K562 (cell line): ENCODE results near the gene EDRF1. TPM values are rescaled to one million over a fixed set of nuclear protein-coding genes. Genes with fewer than 3 reads are reported as not detected.

Source experiments
- ATAC-seq: fragments of 200-7000 bp; cut with Tn5 transposase; 3 replicates; pipeline ENCODE4 v1.9.1; 2020; ENCODE audit warnings: moderate library complexity
- BruUV-seq: library from RNA; stranded (reverse); fragments of 400-500 nt; replicated peaks from 2 replicates; lab custom pipeline; 2021; lab: Mats Ljungman, UMichigan
- CTCF ChIA-PET: fragments of 300-600 bp; formaldehyde crosslinking; extraction: SDS; loops from one replicate; lab custom pipeline; 2021; ENCODE audit warnings: low intra/inter-chr PET ratio; lab: Yijun Ruan, JAX
- POLR2A ChIA-PET: fragments of 300-600, 350-650 bp; sonication (Branson Sonifier 250); formaldehyde crosslinking; extraction: SDS; loops from one replicate; lab custom pipeline; 2021; ENCODE audit warnings: antibody characterized with exemption, inconsistent platforms; lab: Yijun Ruan, JAX
- DNase-seq, 4 experiments: peaks; one replicate each; pipeline versions ENCODE4 v3.0.0 to v3.0.0-alpha.2; 2011 to 2018; ENCODE audit warnings: low spot score in 3 of 4, mixed read lengths in 3 of 4; ENCODE audit errors: extremely low read depth in 1 of 4
- FAIRE-seq: peaks from 2 replicates; lab custom pipeline; 2011; peaks lifted over from hg19 to GRCh38; lab: Jason Lieb, UNC
- H2AFZ ChIP-seq: 2 replicates; pipeline ENCODE4 v1.6.0; 2011; ENCODE audit warnings: low read depth, low read length, control low read depth, inconsistent platforms
- H3K27ac ChIP-seq: fragments of 200-600 bp; 3 replicates; pipeline ENCODE4 v1.8.0; 2011; ENCODE audit warnings: low read depth, mild to moderate bottlenecking, control low read depth, inconsistent platforms, low read length, moderate library complexity, mixed read lengths; ENCODE audit errors: extremely low read depth
- H3K27me3 ChIP-seq, 2 experiments: fragments of 300-600 bp in 1 of 2; 2 replicates in 1 of 2; 3 replicates in 1 of 2; pipeline versions ENCODE4 v1.6.0 to v1.8.0; 2011; ENCODE audit warnings: inconsistent platforms in 2 of 2, low read length in 2 of 2, mild to moderate bottlenecking in 1 of 2, mixed read lengths in 1 of 2, moderate library complexity in 1 of 2; ENCODE audit not compliant: control insufficient read depth in 2 of 2, insufficient read depth in 2 of 2
- H3K36me3 ChIP-seq: fragments of 300-600 bp; 3 replicates; pipeline ENCODE4 v1.8.0; 2011; ENCODE audit warnings: mild to moderate bottlenecking, low read length, inconsistent platforms; ENCODE audit not compliant: control insufficient read depth, insufficient read depth
- H3K4me1 ChIP-seq, 2 experiments: fragments of 200-600 bp in 1 of 2; replicated peaks in 1 of 2; 2 replicates in 1 of 2; 3 replicates in 1 of 2; pipeline versions ENCODE4 v1.5.1 to v1.8.0; 2011; ENCODE audit warnings: inconsistent platforms in 2 of 2, low read length in 2 of 2, mild to moderate bottlenecking in 1 of 2, mixed read lengths in 1 of 2, moderate library complexity in 1 of 2; ENCODE audit not compliant: control insufficient read depth in 2 of 2, insufficient read depth in 2 of 2
- H3K4me2 ChIP-seq: 2 replicates; pipeline ENCODE4 v1.6.1; 2011; ENCODE audit warnings: low read length, control low read depth, inconsistent platforms, mixed read lengths; ENCODE audit not compliant: insufficient read depth
- H3K4me3 ChIP-seq: fragments of 200-600 bp; sonication (generic), shearing (Covaris generic); 2 replicates; pipeline ENCODE4 v1.5.1; 2016; ENCODE audit warnings: control low read depth, inconsistent platforms
- H3K79me2 ChIP-seq: fragments of 200-600 bp; 3 replicates; pipeline ENCODE4 v1.8.0; 2011; ENCODE audit warnings: low read length, inconsistent platforms; ENCODE audit not compliant: control insufficient read depth, insufficient read depth
- H3K9ac ChIP-seq, 2 experiments: 2 replicates each; pipeline versions ENCODE4 v1.6.0 to v1.6.1; 2011; ENCODE audit warnings: low read depth in 2 of 2, low read length in 2 of 2, control low read depth in 1 of 2, inconsistent platforms in 1 of 2, mild to moderate bottlenecking in 1 of 2, mixed read lengths in 1 of 2; ENCODE audit not compliant: insufficient read depth in 1 of 2
- H3K9me1 ChIP-seq: one replicate; pipeline ENCODE4 v1.6.0; 2011; ENCODE audit warnings: inconsistent platforms, mild to moderate bottlenecking, low read length, moderate library complexity; ENCODE audit not compliant: control insufficient read depth, insufficient read depth
- H3K9me3 ChIP-seq: replicated peaks from 2 replicates; pipeline ENCODE4 v1.5.1; 2011; ENCODE audit warnings: low read depth, low read length, inconsistent platforms; ENCODE audit not compliant: control insufficient read depth, insufficient read depth
- H4K20me1 ChIP-seq: replicated peaks from 2 replicates; pipeline ENCODE4 v1.6.1; 2011; ENCODE audit warnings: low read length, inconsistent platforms, mixed read lengths; ENCODE audit not compliant: control insufficient read depth, insufficient read depth
- NBN ChIP-seq: fragments of 450-650 bp; IDR thresholded peaks from 2 replicates; pipeline ENCODE4 v1.6.1; 2016; ENCODE audit warnings: low read depth, mild to moderate bottlenecking
- NELFE ChIP-seq: IDR thresholded peaks from 2 replicates; pipeline ENCODE4 v1.6.1; 2011; ENCODE audit warnings: mild to moderate bottlenecking; ENCODE audit not compliant: insufficient read depth, insufficient read length
- ZBTB43 ChIP-seq: sonication (generic); formaldehyde crosslinking; IDR thresholded peaks from 2 replicates; pipeline ENCODE4 v1.8.0; 2023; ENCODE audit warnings: mild to moderate bottlenecking, missing genetic modification reagents
- ZNF354B ChIP-seq: fragments of 250-450 bp; sonication (Bioruptor Pico); IDR thresholded peaks from 2 replicates; pipeline ENCODE4 v1.4.0; 2020
- WGBS: fragments of 100-300 bp; shearing (Covaris generic); methylation state at CpG from one replicate; pipeline ENCODE4 v1.1.6; 2016; ENCODE audit warnings: low coverage, mixed read lengths; ENCODE audit not compliant: insufficient coverage; ENCODE audit errors: missing lambda C conversion rate; 5-methylcytosine and 5-hydroxymethylcytosine counted together
- in situ Hi-C: fragments of 300-500 bp; cut with MboI; formaldehyde crosslinking; loops from 4 replicates; pipeline ENCODE4 v1.15.0; 2018; ENCODE audit warnings: inconsistent platforms, mixed read lengths
- intact Hi-C: fragments of 100-400 bp; cut with micrococcal nuclease; formaldehyde crosslinking; loops from 2 replicates; pipeline ENCODE4 v1.14.2; 2022
- polyA plus RNA-seq, 8 experiments: library from polyadenylated mRNA; depleted of rRNA in 4 of 8; stranded (reverse) in 5 of 8; unstranded in 3 of 8; fragments of >200 nt; fragmentation: Nextera tagmentation in 2 of 8; fragmentation: Illumina TruSeq in 1 of 8; extraction: Ambion mirVana in 2 of 8; extraction: Trizol in 1 of 8; gene quantifications; 2 replicates each; pipeline versions ENCODE4 v1.2.1 to v1.2.3, GENCODE V29; 2011 to 2014; ENCODE audit warnings: inconsistent platforms in 1 of 8, missing spikeins in 1 of 8
- total RNA-seq, 7 experiments: library from RNA; depleted of rRNA in 6 of 7; stranded (reverse); fragments of >200 nt in 6 of 7; fragmentation: Illumina TruSeq in 2 of 7; extraction: Trizol in 2 of 7; gene quantifications; 2 replicates each; pipeline versions ENCODE4 v1.2.1 to v1.2.3, GENCODE V29; 2011 to 2021; ENCODE audit warnings: low replicate concordance in 1 of 7
- TF ChIP-seq, protein P1 (sequence below): fragments of 450-650 bp; formaldehyde crosslinking; IDR thresholded peaks from 2 replicates; pipeline ENCODE4 v1.4.0; 2020; ENCODE audit warnings: mild to moderate bottlenecking, moderate library complexity
- TF ChIP-seq, protein P2 (sequence below): fragments of 200-800 bp; sonication (Bioruptor generic); IDR thresholded peaks from 2 replicates; pipeline ENCODE4 v1.6.1; 2017; ENCODE audit warnings: missing genetic modification characterization, missing compliant biosample characterization

EDRF1 gene
- total and polyA plus RNA-seq, 9 of the 15 experiments (the other 6 are each of a cell fraction or from before 2014, with no cell fraction given) = 7.6 to 26.0 (median 18.6) TPM

- 86% methylated on average over 2 of the region's 2 CpGs for WGBS
- in situ Hi-C loops = no loop called here
- Histone ChIP-seq H4K20me1 (no peaks in the 10 kb centered on the region), H3K9me3 (no peaks in the 10 kb centered on the region), H3K27me3 (no peaks in the 10 kb centered on the region), H3K9me1 (no peaks in the 10 kb centered on the region), H2AFZ (no peak overlapping the region), H3K79me2 (no peaks in the 10 kb centered on the region), H3K4me1 (no peaks in the 10 kb centered on the region), H3K9ac (no peak overlapping the region), H3K4me2 (no peak overlapping the region), H3K27ac (no peak overlapping the region), H3K4me3 (no peak overlapping the region), H3K36me3 (peaks cover 72% of the 10 kb centered on the region)
- intact Hi-C loops = no loop called here
- ATAC-seq (no peak), FAIRE-seq (no peak), DNase-seq (no peak)
- ChIA-PET POLR2A (no interaction called here), CTCF (no interaction called here)
- BruUV-seq = no TSS peak
- TF ChIP-seq NBN (no peak), ZNF354B (CRISPR knock-in tag) (no peak), ZBTB43 (CRISPR knock-in tag) (no peak), NELFE (no peak)
- TF ChIP-seq, protein P1, sequence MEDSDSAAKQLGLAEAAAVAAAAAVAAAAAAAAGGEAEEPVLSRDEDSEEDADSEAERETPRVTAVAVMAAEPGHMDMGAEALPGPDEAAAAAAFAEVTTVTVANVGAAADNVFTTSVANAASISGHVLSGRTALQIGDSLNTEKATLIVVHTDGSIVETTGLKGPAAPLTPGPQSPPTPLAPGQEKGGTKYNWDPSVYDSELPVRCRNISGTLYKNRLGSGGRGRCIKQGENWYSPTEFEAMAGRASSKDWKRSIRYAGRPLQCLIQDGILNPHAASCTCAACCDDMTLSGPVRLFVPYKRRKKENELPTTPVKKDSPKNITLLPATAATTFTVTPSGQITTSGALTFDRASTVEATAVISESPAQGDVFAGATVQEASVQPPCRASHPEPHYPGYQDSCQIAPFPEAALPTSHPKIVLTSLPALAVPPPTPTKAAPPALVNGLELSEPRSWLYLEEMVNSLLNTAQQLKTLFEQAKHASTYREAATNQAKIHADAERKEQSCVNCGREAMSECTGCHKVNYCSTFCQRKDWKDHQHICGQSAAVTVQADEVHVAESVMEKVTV (CRISPR knock-in tag) = no peak
- TF ChIP-seq, protein P2, sequence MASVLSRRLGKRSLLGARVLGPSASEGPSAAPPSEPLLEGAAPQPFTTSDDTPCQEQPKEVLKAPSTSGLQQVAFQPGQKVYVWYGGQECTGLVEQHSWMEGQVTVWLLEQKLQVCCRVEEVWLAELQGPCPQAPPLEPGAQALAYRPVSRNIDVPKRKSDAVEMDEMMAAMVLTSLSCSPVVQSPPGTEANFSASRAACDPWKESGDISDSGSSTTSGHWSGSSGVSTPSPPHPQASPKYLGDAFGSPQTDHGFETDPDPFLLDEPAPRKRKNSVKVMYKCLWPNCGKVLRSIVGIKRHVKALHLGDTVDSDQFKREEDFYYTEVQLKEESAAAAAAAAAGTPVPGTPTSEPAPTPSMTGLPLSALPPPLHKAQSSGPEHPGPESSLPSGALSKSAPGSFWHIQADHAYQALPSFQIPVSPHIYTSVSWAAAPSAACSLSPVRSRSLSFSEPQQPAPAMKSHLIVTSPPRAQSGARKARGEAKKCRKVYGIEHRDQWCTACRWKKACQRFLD (CRISPR knock-in tag) = no peak
These were observed 25.4 kb downstream of the EDRF1 start for GRCh38 chr10:125744909-125745308.
